ENCODE data around the gene GHRH. TPM values are rescaled to one million over a fixed set of nuclear protein-coding genes. Genes with fewer than 3 reads are reported as not detected.

GHRH gene
- total and polyA plus RNA-seq, 2 experiments from 2014 or later = not detected

GRCh38 chr20:37305079-37305478, 43.5 kb upstream of the GHRH start:
- Histone ChIP-seq H3K9me2 (replicated peaks; ENCODE audit: insufficient read depth) (no peaks in the 10 kb centered on the region), H4K20me1 (ENCODE audit: insufficient read depth, poor library complexity, severe bottlenecking) (no peaks in the 10 kb centered on the region), H2AFZ (no peak overlapping the region), H3K4me2 (no peak overlapping the region), H3K9me3 (ENCODE audit: low read depth) (no peaks in the 10 kb centered on the region), H3K4me3 (no peak overlapping the region), H3K27me3 (no peaks in the 10 kb centered on the region), H3K27ac (no peak overlapping the region), H3K36me3 (replicated peaks; ENCODE audit: insufficient read depth, low read depth) (no peaks in the 10 kb centered on the region), H3K4me1 (ENCODE audit: insufficient read depth) (peaks cover 17% of the 10 kb centered on the region), H3K79me2 (peaks cover 39% of the 10 kb centered on the region)
- no peak for DNase-seq (ENCODE audit: low spot score)
- TF ChIP-seq EZH2 (IDR thresholded peaks at IDR 0.05; ENCODE audit: borderline replicate concordance) (no peak), CTCF (IDR thresholded peaks at IDR 0.05; ENCODE audit: poor library complexity) (no peak), EZH2phosphoT487 (IDR thresholded peaks at IDR 0.05; ENCODE audit: low read depth, severe bottlenecking, unreplicated experiment) (no peak)
- 83% methylated on average over 6 of the region's 6 CpGs for WGBS (ENCODE audit: low lambda C conversion rate, missing lambda C conversion rate)

- Histone ChIP-seq H4K20me1 (ENCODE audit: insufficient read depth, poor library complexity, severe bottlenecking) (no peaks in the 10 kb centered on the region), H3K4me1 (ENCODE audit: insufficient read depth) (peaks cover 14% of the 10 kb centered on the region), H3K4me3 (no peak overlapping the region), H3K27ac (peak overlapping the region; percentile 6), H2AFZ (no peak overlapping the region), H3K27me3 (no peaks in the 10 kb centered on the region), H3K9me3 (ENCODE audit: low read depth) (no peaks in the 10 kb centered on the region), H3K79me2 (peaks cover 49% of the 10 kb centered on the region), H3K4me2 (no peak overlapping the region), H3K36me3 (replicated peaks; ENCODE audit: insufficient read depth, low read depth) (no peaks in the 10 kb centered on the region), H3K9me2 (replicated peaks; ENCODE audit: insufficient read depth) (no peaks in the 10 kb centered on the region)
- no peak for DNase-seq (ENCODE audit: low spot score)
- TF ChIP-seq EZH2 (IDR thresholded peaks at IDR 0.05; ENCODE audit: borderline replicate concordance) = no peak
- TF ChIP-seq CTCF (IDR thresholded peaks at IDR 0.05; ENCODE audit: poor library complexity) = no peak
- TF ChIP-seq EZH2phosphoT487 (IDR thresholded peaks at IDR 0.05; ENCODE audit: low read depth, severe bottlenecking, unreplicated experiment) = no peak
- 87% methylated on average over 4 of the region's 4 CpGs for WGBS (ENCODE audit: low lambda C conversion rate, missing lambda C conversion rate)
Measured at GRCh38 chr20:37303637-37304036, 42.0 kb upstream of the GHRH start.

DNA sequence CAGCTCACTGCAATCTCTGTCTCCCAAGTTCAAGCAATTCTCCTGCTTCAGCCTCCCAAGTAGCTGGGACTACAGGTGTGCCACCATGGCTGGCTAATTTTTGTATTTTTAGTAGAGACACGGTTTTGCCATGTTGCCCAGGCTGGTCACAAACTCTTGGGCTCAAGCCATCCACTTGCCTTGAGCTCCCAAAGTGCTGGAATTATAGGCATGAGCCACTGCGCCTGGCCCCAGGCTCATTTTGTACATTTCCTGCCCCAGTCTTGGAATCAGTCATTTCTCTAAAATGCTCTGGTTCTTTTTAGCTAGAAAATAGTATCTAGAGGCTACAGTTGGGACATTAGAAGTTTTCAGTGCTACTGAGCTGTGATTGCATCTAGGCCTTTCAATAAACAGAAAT, 41.4 kb upstream of the GHRH start:
- no peak for DNase-seq (ENCODE audit: low spot score)
- Histone ChIP-seq H3K9me2 (replicated peaks; ENCODE audit: insufficient read depth) (no peaks in the 10 kb centered on the region), H3K79me2 (peaks cover 56% of the 10 kb centered on the region), H3K4me1 (ENCODE audit: insufficient read depth) (peaks cover 9% of the 10 kb centered on the region), H2AFZ (no peak overlapping the region), H3K27ac (peak overlapping the region; percentile 6), H4K20me1 (ENCODE audit: insufficient read depth, poor library complexity, severe bottlenecking) (no peaks in the 10 kb centered on the region), H3K27me3 (no peaks in the 10 kb centered on the region), H3K4me2 (no peak overlapping the region), H3K36me3 (replicated peaks; ENCODE audit: insufficient read depth, low read depth) (no peaks in the 10 kb centered on the region), H3K4me3 (no peak overlapping the region), H3K9me3 (ENCODE audit: low read depth) (no peaks in the 10 kb centered on the region)
- TF ChIP-seq CTCF (IDR thresholded peaks at IDR 0.05; ENCODE audit: poor library complexity) = no peak
- TF ChIP-seq EZH2 (IDR thresholded peaks at IDR 0.05; ENCODE audit: borderline replicate concordance) = no peak
- no peak for TF ChIP-seq EZH2phosphoT487 (IDR thresholded peaks at IDR 0.05; ENCODE audit: low read depth, severe bottlenecking, unreplicated experiment)
- 92% methylated on average over 2 of the region's 2 CpGs for WGBS (ENCODE audit: low lambda C conversion rate, missing lambda C conversion rate)

DNA sequence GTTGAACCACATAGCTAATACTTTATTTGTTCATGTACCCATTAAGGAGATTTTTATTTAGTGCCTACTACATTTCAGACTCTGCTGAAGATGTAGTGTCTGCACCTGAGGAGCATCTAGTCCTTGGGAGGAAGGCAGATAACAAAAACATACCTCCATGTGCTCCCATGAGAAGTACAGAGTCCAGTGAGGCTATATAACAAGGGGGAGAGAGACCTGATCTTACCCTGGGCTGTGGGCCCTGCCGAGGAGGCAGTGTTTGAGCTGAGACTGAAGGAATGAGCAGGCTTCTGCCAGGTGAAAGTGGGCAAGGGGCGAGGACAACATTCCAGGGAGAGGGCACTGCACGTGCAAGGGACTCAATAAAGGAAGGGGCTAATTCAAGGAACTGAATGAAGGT, 39.9 kb upstream of the GHRH start:
- no peak for DNase-seq (ENCODE audit: low spot score)
- H3K27ac ChIP-seq = no peak overlapping the region

More for the DNA sequence above, 39.9 kb upstream of the GHRH start:
- Histone ChIP-seq H3K36me3 (replicated peaks; ENCODE audit: insufficient read depth, low read depth) (no peaks in the 10 kb centered on the region), H2AFZ (no peak overlapping the region), H3K4me2 (no peak overlapping the region), H4K20me1 (ENCODE audit: insufficient read depth, poor library complexity, severe bottlenecking) (no peaks in the 10 kb centered on the region), H3K9me3 (ENCODE audit: low read depth) (no peaks in the 10 kb centered on the region), H3K4me3 (no peak overlapping the region), H3K4me1 (ENCODE audit: insufficient read depth) (peaks cover 18% of the 10 kb centered on the region), H3K9me2 (replicated peaks; ENCODE audit: insufficient read depth) (no peaks in the 10 kb centered on the region), H3K27me3 (no peaks in the 10 kb centered on the region), H3K79me2 (peaks cover 65% of the 10 kb centered on the region)
- TF ChIP-seq EZH2 (IDR thresholded peaks at IDR 0.05; ENCODE audit: borderline replicate concordance) (no peak), CTCF (IDR thresholded peaks at IDR 0.05; ENCODE audit: poor library complexity) (no peak), EZH2phosphoT487 (IDR thresholded peaks at IDR 0.05; ENCODE audit: low read depth, severe bottlenecking, unreplicated experiment) (no peak)
- WGBS (ENCODE audit: low lambda C conversion rate, missing lambda C conversion rate) = 92% methylated on average over 3 of the region's 3 CpGs

Data from hepatocyte (in vitro differentiated cells).